ENCODE data around the gene PPP2R2B. TPM values are rescaled to one million over a fixed set of nuclear protein-coding genes. Genes with fewer than 3 reads are reported as not detected.

The PPP2R2B gene
- total and polyA plus RNA-seq, 2 of the 4 experiments (the other 2 are of a cell fraction): not detected

DNA sequence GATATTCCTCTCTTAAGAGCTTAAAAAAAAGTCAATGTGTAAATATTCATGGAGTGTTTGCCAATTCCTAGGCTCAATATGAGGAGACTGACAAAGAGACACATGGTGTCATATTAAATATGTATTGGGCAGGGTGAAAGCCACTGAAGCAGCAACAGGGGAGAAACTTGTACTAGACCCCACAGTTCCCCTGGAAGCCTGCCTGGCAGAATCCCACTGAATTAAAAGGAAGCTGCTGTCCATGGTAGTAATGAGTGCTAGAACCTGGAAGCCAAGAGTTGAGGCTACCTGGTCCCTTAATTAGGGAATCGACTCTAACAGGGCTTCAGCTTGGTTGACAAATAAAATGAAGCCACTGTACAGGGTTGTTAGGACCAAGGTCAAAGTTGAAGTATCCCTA lies 233.2 kb downstream of the PPP2R2B start:
- no peak overlapping the region for H2BK20ac ChIP-seq (ENCODE audit: low read depth, low read length)
- ChIA-PET POLR2A (ENCODE audit: unreplicated experiment) (no interaction called here), CTCF (no interaction called here)
- no peaks in the 10 kb centered on the region for H3K79me1 ChIP-seq (ENCODE audit: low read depth in 1 of 2, low read length in 2 of 2)
- no CpG with 5 or more reads among the region's 1 CpG for WGBS, 2 experiments (ENCODE audit: extremely low coverage in 2 of 2, insufficient read length in 1 of 2)
- H2BK120ac ChIP-seq (ENCODE audit: low read depth, low read length): no peak overlapping the region
- H4K8ac ChIP-seq (ENCODE audit: low read depth in 2 of 2, low read length in 2 of 2): no peak overlapping the region
- no peaks in the 10 kb centered on the region for H3K36me3 ChIP-seq (ENCODE audit: control insufficient read depth, insufficient read depth, low read length)
- H4K91ac ChIP-seq (ENCODE audit: insufficient read depth, low read depth, low read length): no peak overlapping the region
- no peak overlapping the region for H2BK5ac ChIP-seq (ENCODE audit: low read depth, low read length, poor library complexity, severe bottlenecking)
- no peak overlapping the region for H3K23ac ChIP-seq (ENCODE audit: low read depth, low read length)
- no peaks in the 10 kb centered on the region for H4K20me1 ChIP-seq (ENCODE audit: insufficient read depth, low read length)
- no peak overlapping the region for H2AK5ac ChIP-seq (ENCODE audit: low read depth, low read length)
- DNase-seq (no peak), ATAC-seq (ENCODE audit: low read depth) (no peak)
- no peak overlapping the region for H3K4ac ChIP-seq (ENCODE audit: low read depth, low read length)
- H3K4me3 ChIP-seq (ENCODE audit: insufficient read depth, low read depth, low read length): no peak overlapping the region
- no peaks in the 10 kb centered on the region for H3K4me1 ChIP-seq (ENCODE audit: control insufficient read depth, insufficient read depth, low read length)
- H3K27me3 ChIP-seq (ENCODE audit: control insufficient read depth, insufficient read depth, low read length): no peaks in the 10 kb centered on the region
- H3K4me2 ChIP-seq (ENCODE audit: low read depth, low read length): no peak overlapping the region
- H3K56ac ChIP-seq (ENCODE audit: extremely low read depth, insufficient read depth, low read length): no peak overlapping the region
- no peaks in the 10 kb centered on the region for H3K9me1 ChIP-seq (ENCODE audit: insufficient read depth, low read length)
- no peak for TF ChIP-seq BHLHE40 (IDR thresholded peaks at IDR 0.05; ENCODE audit: low read depth, low read length)
- TF ChIP-seq RCOR1 (IDR thresholded peaks at IDR 0.05; ENCODE audit: insufficient replicate concordance, low read length): no peak
- TF ChIP-seq, protein P1, sequence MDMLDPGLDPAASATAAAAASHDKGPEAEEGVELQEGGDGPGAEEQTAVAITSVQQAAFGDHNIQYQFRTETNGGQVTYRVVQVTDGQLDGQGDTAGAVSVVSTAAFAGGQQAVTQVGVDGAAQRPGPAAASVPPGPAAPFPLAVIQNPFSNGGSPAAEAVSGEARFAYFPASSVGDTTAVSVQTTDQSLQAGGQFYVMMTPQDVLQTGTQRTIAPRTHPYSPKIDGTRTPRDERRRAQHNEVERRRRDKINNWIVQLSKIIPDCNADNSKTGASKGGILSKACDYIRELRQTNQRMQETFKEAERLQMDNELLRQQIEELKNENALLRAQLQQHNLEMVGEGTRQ (IDR thresholded peaks at IDR 0.05; ENCODE audit: low read depth, low read length): no peak
- TF ChIP-seq CHD1 (IDR thresholded peaks at IDR 0.05; ENCODE audit: low read depth, low read length): no peak
- no peak for TF ChIP-seq RAD21 (IDR thresholded peaks at IDR 0.05; ENCODE audit: low read length)
- TF ChIP-seq MAFK (IDR thresholded peaks at IDR 0.05; ENCODE audit: low read depth, low read length): no peak
- no peak for TF ChIP-seq SMC3 (IDR thresholded peaks at IDR 0.05; ENCODE audit: low read depth, low read length)
- TF ChIP-seq, protein P2, sequence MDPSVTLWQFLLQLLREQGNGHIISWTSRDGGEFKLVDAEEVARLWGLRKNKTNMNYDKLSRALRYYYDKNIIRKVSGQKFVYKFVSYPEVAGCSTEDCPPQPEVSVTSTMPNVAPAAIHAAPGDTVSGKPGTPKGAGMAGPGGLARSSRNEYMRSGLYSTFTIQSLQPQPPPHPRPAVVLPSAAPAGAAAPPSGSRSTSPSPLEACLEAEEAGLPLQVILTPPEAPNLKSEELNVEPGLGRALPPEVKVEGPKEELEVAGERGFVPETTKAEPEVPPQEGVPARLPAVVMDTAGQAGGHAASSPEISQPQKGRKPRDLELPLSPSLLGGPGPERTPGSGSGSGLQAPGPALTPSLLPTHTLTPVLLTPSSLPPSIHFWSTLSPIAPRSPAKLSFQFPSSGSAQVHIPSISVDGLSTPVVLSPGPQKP (IDR thresholded peaks at IDR 0.05; ENCODE audit: borderline replicate concordance, low read depth, low read length): no peak
- TF ChIP-seq MXI1 (IDR thresholded peaks at IDR 0.05; ENCODE audit: borderline replicate concordance, low read depth, low read length): no peak
- TF ChIP-seq CEBPB (IDR thresholded peaks at IDR 0.05; ENCODE audit: low read depth, low read length): no peak
- TF ChIP-seq, protein P3, sequence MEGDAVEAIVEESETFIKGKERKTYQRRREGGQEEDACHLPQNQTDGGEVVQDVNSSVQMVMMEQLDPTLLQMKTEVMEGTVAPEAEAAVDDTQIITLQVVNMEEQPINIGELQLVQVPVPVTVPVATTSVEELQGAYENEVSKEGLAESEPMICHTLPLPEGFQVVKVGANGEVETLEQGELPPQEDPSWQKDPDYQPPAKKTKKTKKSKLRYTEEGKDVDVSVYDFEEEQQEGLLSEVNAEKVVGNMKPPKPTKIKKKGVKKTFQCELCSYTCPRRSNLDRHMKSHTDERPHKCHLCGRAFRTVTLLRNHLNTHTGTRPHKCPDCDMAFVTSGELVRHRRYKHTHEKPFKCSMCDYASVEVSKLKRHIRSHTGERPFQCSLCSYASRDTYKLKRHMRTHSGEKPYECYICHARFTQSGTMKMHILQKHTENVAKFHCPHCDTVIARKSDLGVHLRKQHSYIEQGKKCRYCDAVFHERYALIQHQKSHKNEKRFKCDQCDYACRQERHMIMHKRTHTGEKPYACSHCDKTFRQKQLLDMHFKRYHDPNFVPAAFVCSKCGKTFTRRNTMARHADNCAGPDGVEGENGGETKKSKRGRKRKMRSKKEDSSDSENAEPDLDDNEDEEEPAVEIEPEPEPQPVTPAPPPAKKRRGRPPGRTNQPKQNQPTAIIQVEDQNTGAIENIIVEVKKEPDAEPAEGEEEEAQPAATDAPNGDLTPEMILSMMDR (conservative IDR thresholded peaks at IDR 0.05; ENCODE audit: low read depth, low read length): no peak
- TF ChIP-seq POLR2A (IDR thresholded peaks at IDR 0.05; ENCODE audit: low read depth, low read length): no peak
- TF ChIP-seq MAZ (IDR thresholded peaks at IDR 0.05; ENCODE audit: borderline replicate concordance, low read depth, low read length): no peak
- TF ChIP-seq NFE2L2 (IDR thresholded peaks at IDR 0.05; ENCODE audit: low read depth, low read length): no peak
- TF ChIP-seq FOS (IDR thresholded peaks at IDR 0.05; ENCODE audit: low read depth, low read length): no peak
- TF ChIP-seq RFX5 (IDR thresholded peaks at IDR 0.05; ENCODE audit: low read depth, low read length): no peak
- H3K9me3 ChIP-seq (ENCODE audit: control insufficient read depth, insufficient read depth, low read length): peaks cover 2% of the 10 kb centered on the region; the same call in 1 of the 2 replicates
- H2AFZ ChIP-seq (replicated peaks; ENCODE audit: low read length, poor library complexity): no peak overlapping the region
- H3K18ac ChIP-seq (ENCODE audit: low read depth, low read length): no peak overlapping the region
- H4K5ac ChIP-seq (ENCODE audit: low read depth, low read length): no peak overlapping the region
- intact Hi-C loops (cut with micrococcal nuclease): no loop called here
- dilution Hi-C loops (cut with HindIII; ENCODE audit: low sequenced_read_pairs, unreplicated experiment): no loop called here
- BruUV-seq (replicated peaks): no TSS peak
- H2BK15ac ChIP-seq (ENCODE audit: low read depth, low read length): no peak overlapping the region
- in situ Hi-C loops (cut with MboI; ENCODE audit: low sequenced_read_pairs): no loop called here
- no peak overlapping the region for H2AK9ac ChIP-seq (replicated peaks; ENCODE audit: low read depth, low read length, poor library complexity)
- H3K14ac ChIP-seq (replicated peaks; ENCODE audit: low read depth, low read length): no peak overlapping the region
- no peak overlapping the region for H3K27ac ChIP-seq (ENCODE audit: insufficient read depth, low read length)
- no peak overlapping the region for H3K9ac ChIP-seq (ENCODE audit: low read depth, low read length)
